Mucosa of descending colon (tissue), 3 donors: ENCODE data around the gene AGPAT2. TPM values are rescaled to one million over a fixed set of nuclear protein-coding genes. Genes with fewer than 3 reads are reported as not detected.
A peak's percentile ranks its signal among the peaks of the same experiment; 100 is the strongest.

Experiments
- ATAC-seq: fragments of 200-7000 bp; cut with Tn5 transposase; one replicate; pipeline ENCODE4 v1.9.1; 2020; ENCODE audit warnings: mild to moderate bottlenecking, moderate library complexity
- DNase-seq, 3 donors: peaks; one replicate each; pipeline ENCODE4 v3.0.0-alpha.2; 2020
- H3K36me3 ChIP-seq: fragments of 200-600 bp; one replicate; pipeline ENCODE4 v1.8.0; 2021; ENCODE audit warnings: low read depth, mild to moderate bottlenecking
- H3K4me1 ChIP-seq: fragments of 200-600 bp; one replicate; pipeline ENCODE4 v1.8.0; 2021; ENCODE audit warnings: low read depth, mild to moderate bottlenecking
- H3K4me3 ChIP-seq: fragments of 200-600 bp; one replicate; pipeline ENCODE4 v1.8.0; 2021; ENCODE audit warnings: mild to moderate bottlenecking
- H3K9me3 ChIP-seq: fragments of 200-600 bp; one replicate; pipeline ENCODE4 v1.8.0; 2021; ENCODE audit warnings: mild to moderate bottlenecking
- CTCF ChIP-seq: fragments of 200-600 bp; IDR thresholded peaks from one replicate; pipeline ENCODE4 v1.8.0; 2022; ENCODE audit warnings: antibody characterized with exemption, mild to moderate bottlenecking
- intact Hi-C, 2 donors: fragments of 100-400 bp; cut with DNase I in 1 of 2; cut with micrococcal nuclease in 1 of 2; formaldehyde crosslinking; loops; one replicate each; pipeline versions ENCODE4 v1.11.0 to v1.11.1; 2022; cut with DNase I, micrococcal nuclease
- total RNA-seq, 3 donors: library from RNA; stranded (reverse); fragmentation: NEBNext Ultra II Directional in 2 of 3; extraction: Animal tissue kit (Norgen Biotek cat#: 25700) in 2 of 3; gene quantifications; one replicate each; pipeline versions ENCODE4 v1.2.1 to v1.2.4, GENCODE V29; 2021 to 2023
- donor health status: DM: no; HTN: no; CAD: no; lungs with moderate emphysema.
- donor health status: DM: no; HTN: no; CAD: no.
- donor health status: DM: no; HTN: yes; CAD: no.

AGPAT2 gene
- total RNA-seq, 3 donors from 2014 or later = 113 to 296 (median 152) TPM

GRCh38 chr9:136654820-136655535, 32.3 kb downstream of the AGPAT2 start:
- intact Hi-C loops = no loop called here
- TF ChIP-seq CTCF = no peak
- ATAC-seq (no peak), DNase-seq (peak in 1 of 3 donors; percentile 21)
- H3K36me3 ChIP-seq = no peaks in the 10 kb centered on the region
- H3K4me3 ChIP-seq = no peak overlapping the region
- no peaks in the 10 kb centered on the region for H3K9me3 ChIP-seq
- no peaks in the 10 kb centered on the region for H3K4me1 ChIP-seq

- ATAC-seq (no peak), DNase-seq (no peak)
- H3K9me3 ChIP-seq = no peaks in the 10 kb centered on the region
- TF ChIP-seq CTCF = no peak
- no peak overlapping the region for H3K4me3 ChIP-seq
- no peaks in the 10 kb centered on the region for H3K36me3 ChIP-seq
- no peaks in the 10 kb centered on the region for H3K4me1 ChIP-seq
- intact Hi-C loops = no loop called here
These were observed 33.8 kb downstream of the AGPAT2 start for GRCh38 chr9:136653323-136654079.

GRCh38 chr9:136651860-136652259, 35.4 kb downstream of the AGPAT2 start:
- intact Hi-C loops = no loop called here
- ATAC-seq (no peak), DNase-seq (no peak)
- H3K4me3 ChIP-seq = no peak overlapping the region
- H3K4me1 ChIP-seq = no peaks in the 10 kb centered on the region
- H3K36me3 ChIP-seq = no peaks in the 10 kb centered on the region
- H3K9me3 ChIP-seq = no peaks in the 10 kb centered on the region
- no peak for TF ChIP-seq CTCF

- H3K4me1 ChIP-seq = no peaks in the 10 kb centered on the region
- no peaks in the 10 kb centered on the region for H3K9me3 ChIP-seq
- ATAC-seq = no peak
- no peak overlapping the region for H3K4me3 ChIP-seq
- intact Hi-C loops = no loop called here
- no peaks in the 10 kb centered on the region for H3K36me3 ChIP-seq
- DNase-seq = no peak
- TF ChIP-seq CTCF = no peak
These were observed 36.6 kb downstream of the AGPAT2 start for GRCh38 chr9:136650648-136651047.

GRCh38 chr9:136650021-136650420, 37.2 kb downstream of the AGPAT2 start:
- DNase-seq (no peak), ATAC-seq (no peak)
- H3K4me3 ChIP-seq = no peak overlapping the region
- H3K9me3 ChIP-seq = no peaks in the 10 kb centered on the region
- peaks cover under 1% of the 10 kb centered on the region for H3K4me1 ChIP-seq
- no peaks in the 10 kb centered on the region for H3K36me3 ChIP-seq
- no peak for TF ChIP-seq CTCF
- intact Hi-C loops = no loop called here
